Upper lobe of left lung (tissue), 4 donors: ENCODE measurements around the gene WSB2.

ENCODE experiments used
- POLR2AphosphoS5 ChIP-seq, 2 donors: sonication (generic); formaldehyde crosslinking; IDR thresholded peaks; one replicate each; pipeline ENCODE4 v1.5.1; 2017; ENCODE audit warnings: antibody characterized with exemption in 2 of 2
- TF ChIP-seq, protein P1 (sequence below), 6 experiments: fragments of 450-650 bp in 4 of 6; fragments of 200-600 bp in 2 of 6; sonication (generic) in 2 of 6; IDR thresholded peaks; one replicate each; pipeline ENCODE4 v1.5.1; 2016 to 2019; ENCODE audit warnings: antibody characterized with exemption in 6 of 6

DNA sequence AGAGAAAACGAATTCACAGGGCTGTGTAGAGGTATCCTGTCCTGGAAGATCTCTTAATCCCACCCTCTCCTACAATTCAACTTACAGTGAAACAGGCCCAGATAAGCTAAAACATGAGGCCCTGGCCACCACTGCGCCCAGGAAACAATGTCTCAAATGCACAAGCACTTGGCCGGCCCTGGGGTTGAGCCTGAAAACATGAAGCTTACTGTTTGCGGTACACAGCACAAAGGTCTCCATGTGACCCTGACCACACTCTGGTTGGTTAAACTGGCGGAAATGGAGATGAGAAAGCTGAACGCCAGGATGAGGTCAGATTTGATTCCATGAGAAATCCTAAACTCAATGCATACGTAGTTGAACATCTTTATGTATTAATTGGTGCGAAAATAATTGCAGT, 16.4 kb downstream of the WSB2 start:
- TF ChIP-seq, protein P1, sequence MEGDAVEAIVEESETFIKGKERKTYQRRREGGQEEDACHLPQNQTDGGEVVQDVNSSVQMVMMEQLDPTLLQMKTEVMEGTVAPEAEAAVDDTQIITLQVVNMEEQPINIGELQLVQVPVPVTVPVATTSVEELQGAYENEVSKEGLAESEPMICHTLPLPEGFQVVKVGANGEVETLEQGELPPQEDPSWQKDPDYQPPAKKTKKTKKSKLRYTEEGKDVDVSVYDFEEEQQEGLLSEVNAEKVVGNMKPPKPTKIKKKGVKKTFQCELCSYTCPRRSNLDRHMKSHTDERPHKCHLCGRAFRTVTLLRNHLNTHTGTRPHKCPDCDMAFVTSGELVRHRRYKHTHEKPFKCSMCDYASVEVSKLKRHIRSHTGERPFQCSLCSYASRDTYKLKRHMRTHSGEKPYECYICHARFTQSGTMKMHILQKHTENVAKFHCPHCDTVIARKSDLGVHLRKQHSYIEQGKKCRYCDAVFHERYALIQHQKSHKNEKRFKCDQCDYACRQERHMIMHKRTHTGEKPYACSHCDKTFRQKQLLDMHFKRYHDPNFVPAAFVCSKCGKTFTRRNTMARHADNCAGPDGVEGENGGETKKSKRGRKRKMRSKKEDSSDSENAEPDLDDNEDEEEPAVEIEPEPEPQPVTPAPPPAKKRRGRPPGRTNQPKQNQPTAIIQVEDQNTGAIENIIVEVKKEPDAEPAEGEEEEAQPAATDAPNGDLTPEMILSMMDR (IDR thresholded peaks at IDR 0.05): no peak
- TF ChIP-seq POLR2AphosphoS5 (IDR thresholded peaks at IDR 0.05): no peak
